GM12878 (cell line): ENCODE results near the gene SRP54.
"Not testable (repeated sequence)": the region's sequence is repeated elsewhere in the genome, so short reads cannot be mapped to it uniquely, and the experiment has no call there.

Experiments used
- RAD21 ChIP-seq: IDR thresholded peaks from 2 replicates; pipeline ENCODE4 v1.6.1; 2011; ENCODE audit warnings: mild to moderate bottlenecking, low read depth, low read length, moderate library complexity; ENCODE audit not compliant: insufficient read depth
- SIN3A ChIP-seq: IDR thresholded peaks from 2 replicates; pipeline ENCODE4 v1.6.1; 2012; ENCODE audit warnings: low read depth, low read length, improper control_type of control experiment
- ZNF207 ChIP-seq: fragments of 450-650 bp; IDR thresholded peaks from 2 replicates; pipeline ENCODE4 v1.6.1; 2014; ENCODE audit warnings: antibody characterized with exemption, mild to moderate bottlenecking, borderline replicate concordance
- TF ChIP-seq, protein P1 (sequence below): fragments of 450-650 bp; IDR thresholded peaks from 2 replicates; pipeline ENCODE4 v1.6.1; 2017; ENCODE audit warnings: antibody characterized with exemption, mild to moderate bottlenecking, moderate library complexity
- TF ChIP-seq, protein P2 (sequence below): IDR thresholded peaks from 2 replicates; pipeline ENCODE4 v1.6.1; 2012; ENCODE audit warnings: low read depth, low read length, improper control_type of control experiment

DNA sequence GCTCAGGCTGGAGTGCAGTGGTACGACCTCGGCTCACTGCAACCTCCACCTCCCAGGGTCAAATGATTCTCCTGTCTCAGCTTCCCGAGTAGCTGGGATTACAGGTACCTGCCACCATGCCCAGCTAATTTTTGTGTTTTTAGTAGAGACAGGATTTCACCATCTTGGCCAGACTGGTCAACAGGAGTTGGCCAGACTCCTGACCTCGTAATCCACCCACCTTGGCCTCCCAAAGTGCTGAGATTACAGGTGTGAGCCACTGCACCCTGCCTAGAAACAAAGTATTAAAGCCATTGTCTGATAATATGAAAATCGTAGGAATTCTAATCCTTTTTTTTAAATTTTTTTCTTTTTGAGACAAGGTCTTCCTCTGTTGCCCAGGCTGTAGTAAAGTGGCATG is 82.9 kb downstream of the SRP54 start:
- TF ChIP-seq, protein P1, sequence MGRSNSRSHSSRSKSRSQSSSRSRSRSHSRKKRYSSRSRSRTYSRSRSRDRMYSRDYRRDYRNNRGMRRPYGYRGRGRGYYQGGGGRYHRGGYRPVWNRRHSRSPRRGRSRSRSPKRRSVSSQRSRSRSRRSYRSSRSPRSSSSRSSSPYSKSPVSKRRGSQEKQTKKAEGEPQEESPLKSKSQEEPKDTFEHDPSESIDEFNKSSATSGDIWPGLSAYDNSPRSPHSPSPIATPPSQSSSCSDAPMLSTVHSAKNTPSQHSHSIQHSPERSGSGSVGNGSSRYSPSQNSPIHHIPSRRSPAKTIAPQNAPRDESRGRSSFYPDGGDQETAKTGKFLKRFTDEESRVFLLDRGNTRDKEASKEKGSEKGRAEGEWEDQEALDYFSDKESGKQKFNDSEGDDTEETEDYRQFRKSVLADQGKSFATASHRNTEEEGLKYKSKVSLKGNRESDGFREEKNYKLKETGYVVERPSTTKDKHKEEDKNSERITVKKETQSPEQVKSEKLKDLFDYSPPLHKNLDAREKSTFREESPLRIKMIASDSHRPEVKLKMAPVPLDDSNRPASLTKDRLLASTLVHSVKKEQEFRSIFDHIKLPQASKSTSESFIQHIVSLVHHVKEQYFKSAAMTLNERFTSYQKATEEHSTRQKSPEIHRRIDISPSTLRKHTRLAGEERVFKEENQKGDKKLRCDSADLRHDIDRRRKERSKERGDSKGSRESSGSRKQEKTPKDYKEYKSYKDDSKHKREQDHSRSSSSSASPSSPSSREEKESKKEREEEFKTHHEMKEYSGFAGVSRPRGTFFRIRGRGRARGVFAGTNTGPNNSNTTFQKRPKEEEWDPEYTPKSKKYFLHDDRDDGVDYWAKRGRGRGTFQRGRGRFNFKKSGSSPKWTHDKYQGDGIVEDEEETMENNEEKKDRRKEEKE, result not testable (repeated sequence)
- TF ChIP-seq SIN3A, ZNF207, RAD21: not testable (repeated sequence)
- TF ChIP-seq, protein P2, sequence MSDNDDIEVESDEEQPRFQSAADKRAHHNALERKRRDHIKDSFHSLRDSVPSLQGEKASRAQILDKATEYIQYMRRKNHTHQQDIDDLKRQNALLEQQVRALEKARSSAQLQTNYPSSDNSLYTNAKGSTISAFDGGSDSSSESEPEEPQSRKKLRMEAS, result not testable (repeated sequence)
